GM13976 (cell line): Measurements from ENCODE around the gene RNASE7.

ENCODE experiments used
- DNase-seq: peaks from one replicate; pipeline ENCODE4 v3.0.0; 2012; ENCODE audit warnings: low spot score
- in situ Hi-C: fragments of 300-500 bp; cut with MboI; formaldehyde crosslinking; loops from one replicate; pipeline ENCODE4 v1.12.0; 2022; ENCODE audit warnings: low sequenced_read_pairs, mixed read lengths, inconsistent platforms; ENCODE audit not compliant: unreplicated experiment
- TF ChIP-seq, protein P1 (sequence below): IDR thresholded peaks from 2 replicates; pipeline ENCODE4 v1.5.1; 2012; ENCODE audit warnings: borderline replicate concordance, mild to moderate bottlenecking; ENCODE audit not compliant: insufficient read depth; ENCODE audit errors: extremely low read depth, missing control alignments, control extremely low read depth

RNASE7 gene, protein sequence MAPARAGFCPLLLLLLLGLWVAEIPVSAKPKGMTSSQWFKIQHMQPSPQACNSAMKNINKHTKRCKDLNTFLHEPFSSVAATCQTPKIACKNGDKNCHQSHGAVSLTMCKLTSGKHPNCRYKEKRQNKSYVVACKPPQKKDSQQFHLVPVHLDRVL

DNA sequence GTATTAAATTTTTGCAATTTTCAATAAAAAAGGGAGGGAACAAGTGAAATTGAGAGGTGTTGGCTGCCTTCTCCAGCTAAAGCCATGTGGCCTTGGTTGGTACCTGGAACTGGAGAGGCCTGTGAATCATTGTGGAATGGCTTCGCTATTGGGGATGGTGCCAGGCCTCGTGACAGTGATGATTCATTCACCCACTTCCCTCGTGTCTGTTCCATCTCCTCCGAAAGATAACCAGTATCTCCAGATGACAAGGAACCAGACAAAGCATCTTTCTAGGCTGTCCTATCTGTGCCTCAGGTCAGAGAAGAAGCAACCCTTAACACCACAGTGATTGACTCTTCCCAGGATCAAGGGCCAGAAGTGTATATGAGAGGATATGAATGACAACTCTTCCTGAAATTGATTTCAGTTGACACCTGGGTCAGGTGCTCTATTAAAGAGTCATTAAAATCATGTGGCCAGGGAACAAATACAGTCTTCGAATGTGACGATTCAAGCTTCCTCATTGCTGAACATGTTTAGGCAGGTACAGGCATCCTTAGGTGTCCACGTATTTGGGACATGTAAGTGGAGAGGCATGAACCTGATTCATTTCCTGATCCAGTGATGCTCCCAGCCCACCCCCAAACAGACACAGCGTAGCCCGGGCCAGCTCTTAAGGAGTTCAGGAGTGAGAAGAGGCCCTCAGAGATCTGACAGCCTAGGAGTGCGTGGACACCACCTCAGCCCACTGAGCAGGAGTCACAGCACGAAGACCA, at the start of gene RNASE7:
RNASE7 (plus strand) TSS at position 687 of the 758 bp plus-strand sequence. CDS start 631 bp downstream, outside the sequence.
- no peak for DNase-seq
- TF ChIP-seq, protein P1, sequence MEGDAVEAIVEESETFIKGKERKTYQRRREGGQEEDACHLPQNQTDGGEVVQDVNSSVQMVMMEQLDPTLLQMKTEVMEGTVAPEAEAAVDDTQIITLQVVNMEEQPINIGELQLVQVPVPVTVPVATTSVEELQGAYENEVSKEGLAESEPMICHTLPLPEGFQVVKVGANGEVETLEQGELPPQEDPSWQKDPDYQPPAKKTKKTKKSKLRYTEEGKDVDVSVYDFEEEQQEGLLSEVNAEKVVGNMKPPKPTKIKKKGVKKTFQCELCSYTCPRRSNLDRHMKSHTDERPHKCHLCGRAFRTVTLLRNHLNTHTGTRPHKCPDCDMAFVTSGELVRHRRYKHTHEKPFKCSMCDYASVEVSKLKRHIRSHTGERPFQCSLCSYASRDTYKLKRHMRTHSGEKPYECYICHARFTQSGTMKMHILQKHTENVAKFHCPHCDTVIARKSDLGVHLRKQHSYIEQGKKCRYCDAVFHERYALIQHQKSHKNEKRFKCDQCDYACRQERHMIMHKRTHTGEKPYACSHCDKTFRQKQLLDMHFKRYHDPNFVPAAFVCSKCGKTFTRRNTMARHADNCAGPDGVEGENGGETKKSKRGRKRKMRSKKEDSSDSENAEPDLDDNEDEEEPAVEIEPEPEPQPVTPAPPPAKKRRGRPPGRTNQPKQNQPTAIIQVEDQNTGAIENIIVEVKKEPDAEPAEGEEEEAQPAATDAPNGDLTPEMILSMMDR = no peak
- in situ Hi-C loops = no loop called here

DNA sequence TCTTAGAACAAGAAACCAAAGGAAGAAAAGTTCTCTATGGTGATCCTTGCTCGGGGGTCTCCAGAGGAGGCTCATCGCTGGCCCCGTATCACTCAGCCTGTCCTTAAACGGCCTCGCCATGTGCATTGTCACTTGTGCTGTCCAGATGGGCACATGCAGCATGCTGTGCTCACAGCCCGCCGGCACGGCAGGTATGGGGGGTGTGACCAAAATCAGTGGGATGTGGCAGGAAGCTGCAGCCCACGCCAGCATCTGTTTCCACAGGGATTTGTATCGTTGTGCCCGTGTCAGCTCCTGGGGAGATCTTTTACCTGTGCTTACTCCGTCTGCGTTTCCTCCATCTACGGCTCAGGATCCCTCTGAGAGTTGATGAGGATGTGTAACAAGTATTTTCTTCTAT, 45.6 kb upstream of the RNASE7 start:
- TF ChIP-seq, protein P1 = no peak
- no peak for DNase-seq
- in situ Hi-C loops = no loop called here

DNA sequence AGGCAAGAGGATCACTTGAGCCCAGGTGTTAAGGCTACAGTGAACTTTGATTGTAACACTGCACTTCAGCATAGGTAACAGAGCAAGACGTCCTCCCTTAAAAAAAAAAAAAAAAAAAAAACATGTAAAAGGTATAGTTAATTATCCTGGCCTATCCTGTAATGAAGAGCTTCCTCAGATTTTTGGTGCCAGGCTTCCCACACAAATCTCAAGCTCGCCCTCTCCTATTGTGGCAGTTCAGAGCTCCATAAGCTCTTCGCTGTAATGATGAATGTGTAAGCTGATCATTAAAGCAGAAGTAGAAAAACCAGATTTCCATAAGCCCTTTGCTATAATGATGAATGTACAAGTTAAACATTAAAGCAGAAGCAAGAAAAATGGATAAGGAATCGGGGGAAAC, 45.0 kb upstream of the RNASE7 start:
- TF ChIP-seq, protein P1 = no peak
- in situ Hi-C loops = no loop called here
- no peak for DNase-seq

DNA sequence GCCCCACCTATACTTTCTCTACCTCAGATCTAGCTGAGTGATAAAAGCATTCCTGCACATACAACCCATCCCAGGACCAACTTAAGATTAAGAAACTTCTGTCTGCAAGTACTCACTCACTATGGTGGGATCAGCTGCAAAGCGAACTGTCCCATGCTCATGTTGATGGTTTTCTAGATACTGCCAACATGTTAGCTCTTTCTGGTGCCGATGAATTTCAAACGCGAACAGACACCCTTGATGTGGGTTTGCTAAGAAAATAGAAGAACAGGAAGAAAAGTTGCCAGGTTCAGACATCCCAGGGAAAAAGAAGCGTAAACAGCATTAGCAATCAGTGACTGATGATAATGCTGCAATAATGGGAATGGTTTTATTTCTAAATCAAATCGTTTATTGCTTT, 44.6 kb upstream of the RNASE7 start:
- in situ Hi-C loops = no loop called here
- no peak for DNase-seq
- TF ChIP-seq, protein P1 = no peak

DNA sequence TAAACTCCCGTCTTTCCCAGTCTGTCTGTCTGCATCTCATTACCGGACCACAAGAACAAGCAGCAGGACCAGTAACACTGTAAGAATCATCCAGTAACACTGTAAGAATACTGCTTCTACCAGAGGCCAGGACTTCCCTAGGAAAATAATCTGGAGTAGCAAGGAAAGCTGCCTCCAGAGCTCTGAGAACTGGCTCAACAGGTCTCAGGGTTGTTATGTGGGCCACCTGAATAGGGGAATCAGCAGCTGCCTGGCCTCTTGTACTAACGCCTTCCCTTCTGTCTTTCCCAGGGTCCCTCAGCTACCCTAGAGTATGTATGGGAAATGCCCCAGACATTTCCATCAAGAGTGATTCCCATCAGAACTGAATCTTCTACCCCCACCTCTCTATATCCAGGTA, 44.0 kb upstream of the RNASE7 start:
- DNase-seq = no peak
- in situ Hi-C loops = no loop called here
- TF ChIP-seq, protein P1 = no peak

DNA sequence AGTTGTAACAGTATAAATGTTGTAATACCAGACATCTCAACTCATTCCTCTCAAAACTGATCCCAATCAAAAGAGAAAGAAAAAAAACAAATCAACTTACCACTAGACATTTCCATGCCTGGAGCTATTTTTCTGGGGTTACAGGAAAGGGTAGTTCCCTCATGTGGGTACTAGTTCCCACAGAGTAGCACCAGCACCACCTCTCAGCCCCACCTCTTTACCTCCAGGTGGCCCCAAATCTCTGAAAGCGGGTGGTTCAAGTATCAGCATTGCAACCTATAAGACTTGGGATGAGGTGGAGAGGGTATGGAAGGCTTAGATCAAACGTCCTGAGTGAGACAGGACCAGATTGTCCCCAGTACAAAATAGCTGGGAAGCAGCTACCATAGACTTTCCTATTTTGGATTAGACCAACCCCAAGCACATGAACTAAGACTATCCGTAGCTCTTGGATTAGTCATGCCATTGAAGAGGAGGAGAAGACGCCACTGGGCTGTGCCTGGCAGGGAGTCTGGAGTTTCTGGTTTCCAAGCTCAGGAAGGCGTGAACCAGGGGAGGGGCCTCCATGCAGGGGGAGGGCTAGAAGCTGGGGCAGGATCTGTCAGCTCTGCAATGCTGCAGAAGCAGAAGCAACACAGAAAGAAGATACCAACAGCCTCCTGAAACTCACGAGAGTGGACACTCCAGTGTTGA, 43.3 kb upstream of the RNASE7 start, which contains the start of gene SLC39A2:
SLC39A2 (plus strand) TSS at position 620 of the 693 bp plus-strand sequence. CDS start 154 bp downstream, outside the sequence.
- in situ Hi-C loops = no loop called here
- TF ChIP-seq, protein P1 = no peak
- DNase-seq = no peak
